Activated CD8-positive, alpha-beta T cell treated with anti-CD3 and anti-CD28 coated beads for 36 hours (primary cell): ENCODE data around the gene GSDME. TPM values are rescaled to one million over a fixed set of nuclear protein-coding genes. Genes with fewer than 3 reads are reported as not detected.
A peak's percentile ranks its signal among the peaks of the same experiment; 100 is the strongest.
"Not testable (repeated sequence)": the region's sequence is repeated elsewhere in the genome, so short reads cannot be mapped to it uniquely, and the experiment has no call there.

Experiments
- ATAC-seq: fragments of 200-7000 bp; cut with Tn5 transposase; one replicate; pipeline ENCODE4 v1.10.0; 2021; ENCODE audit warnings: mild to moderate bottlenecking, moderate library complexity
- CTCF ChIA-PET: fragments of 350-600 bp; sonication (Branson Sonifier 250); formaldehyde crosslinking; loops from one replicate; lab custom pipeline; 2021; ENCODE audit warnings: antibody characterized with exemption; lab: Charles Lee
- POLR2A ChIA-PET: fragments of 350-600 bp; sonication (Branson Sonifier 250); formaldehyde crosslinking; loops from one replicate; lab custom pipeline; 2021; ENCODE audit warnings: antibody characterized with exemption; lab: Charles Lee
- DNase-seq: peaks from one replicate; pipeline ENCODE4 v3.0.0-alpha.2; 2020
- H3K27ac Mint-ChIP-seq: one replicate; pipeline ENCODE4 v1.8.0; 2021; ENCODE audit warnings: mild to moderate bottlenecking, mixed read lengths
- H3K27me3 Mint-ChIP-seq: one replicate; pipeline ENCODE4 v1.8.0; 2021; ENCODE audit warnings: mixed read lengths
- H3K36me3 Mint-ChIP-seq: one replicate; pipeline ENCODE4 v1.8.0; 2021; ENCODE audit warnings: low read depth, mixed read lengths
- H3K4me1 Mint-ChIP-seq: one replicate; pipeline ENCODE4 v1.8.0; 2021; ENCODE audit warnings: low read depth, mixed read lengths
- H3K4me3 Mint-ChIP-seq: one replicate; pipeline ENCODE4 v1.8.0; 2021; ENCODE audit warnings: mild to moderate bottlenecking, moderate library complexity, mixed read lengths
- H3K9me3 Mint-ChIP-seq: one replicate; pipeline ENCODE4 v1.8.0; 2021; ENCODE audit warnings: mixed read lengths
- CTCF ChIP-seq: fragments of 200-600 bp; IDR thresholded peaks from one replicate; pipeline ENCODE4 v1.8.0; 2022; ENCODE audit warnings: antibody characterized with exemption, mild to moderate bottlenecking
- intact Hi-C: fragments of 100-400 bp; cut with micrococcal nuclease; formaldehyde crosslinking; loops from one replicate; pipeline ENCODE4 v1.10.0; 2022
- total RNA-seq, 2 experiments: library from RNA; stranded (reverse); gene quantifications; one replicate each; pipeline ENCODE4 v1.2.3, GENCODE V29; 2021

Gene GSDME
- total RNA-seq, 2 experiments from 2014 or later: 5.2 to 6.1 TPM

DNA sequence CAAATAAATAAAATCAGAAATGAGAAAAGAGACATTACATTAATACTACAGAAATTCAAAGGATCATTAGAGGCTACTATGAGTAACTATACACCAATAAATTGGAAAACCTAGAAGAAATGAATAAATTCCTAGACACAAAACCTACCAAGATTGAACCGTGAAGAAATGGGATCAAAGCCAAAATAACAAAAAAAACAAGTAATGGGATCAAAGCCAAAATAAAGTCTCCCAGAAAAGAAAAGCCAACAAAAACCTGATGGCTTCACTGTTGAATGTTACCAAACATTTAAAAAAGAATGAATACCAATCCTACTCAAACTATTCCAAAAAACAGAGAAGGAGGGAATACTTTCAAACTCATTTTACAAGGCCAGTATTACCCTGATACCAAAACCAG, 20.0 kb downstream of the GSDME start:
- H3K4me1 Mint-ChIP-seq: no peaks in the 10 kb centered on the region
- TF ChIP-seq CTCF: no peak
- DNase-seq (no peak), ATAC-seq (no peak)
- H3K36me3 Mint-ChIP-seq: peaks cover 2% of the 10 kb centered on the region
- peaks cover 9% of the 10 kb centered on the region for H3K9me3 Mint-ChIP-seq
- H3K4me3 Mint-ChIP-seq: no peak overlapping the region
- ChIA-PET CTCF (no interaction called here), POLR2A (no interaction called here)
- H3K27me3 Mint-ChIP-seq: peaks cover 22% of the 10 kb centered on the region
- intact Hi-C loops: no loop called here
- H3K27ac Mint-ChIP-seq: no peak overlapping the region

DNA sequence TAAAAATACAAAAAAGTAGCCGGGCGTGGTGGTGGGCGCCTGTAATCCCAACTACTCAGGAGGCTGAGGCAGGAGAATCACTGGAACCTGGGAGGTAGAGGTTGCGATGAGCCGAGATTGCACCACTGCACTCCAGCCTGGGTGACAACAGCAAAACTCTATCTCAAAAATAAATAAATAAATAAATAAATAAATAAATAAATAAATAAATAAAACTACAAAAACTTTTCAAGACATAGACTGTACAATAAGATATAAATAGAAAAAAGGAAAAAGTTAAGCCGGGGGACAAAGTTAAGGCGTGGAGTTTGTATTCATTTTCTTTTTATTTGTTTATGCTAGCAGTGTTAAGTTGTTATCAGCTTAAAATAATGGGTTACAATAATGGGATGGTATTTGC, 21.7 kb downstream of the GSDME start:
- CTCF ChIA-PET, ATAC-seq, H3K4me1 Mint-ChIP-seq, H3K4me3 Mint-ChIP-seq, POLR2A ChIA-PET, H3K36me3 Mint-ChIP-seq, DNase-seq, intact Hi-C loops, H3K9me3 Mint-ChIP-seq, H3K27ac Mint-ChIP-seq: not testable (repeated sequence)
- H3K27me3 Mint-ChIP-seq: peaks cover 29% of the 10 kb centered on the region

GRCh38 chr7:24734306-24734705, 23.0 kb downstream of the GSDME start:
- ATAC-seq (no peak), DNase-seq (no peak)
- ChIA-PET CTCF (no interaction called here), POLR2A (no interaction called here)
- no peak overlapping the region for H3K27ac Mint-ChIP-seq
- peaks cover 2% of the 10 kb centered on the region for H3K36me3 Mint-ChIP-seq
- peaks cover 35% of the 10 kb centered on the region for H3K27me3 Mint-ChIP-seq
- H3K4me3 Mint-ChIP-seq: no peak overlapping the region
- H3K9me3 Mint-ChIP-seq: peaks cover 9% of the 10 kb centered on the region
- TF ChIP-seq CTCF: no peak
- intact Hi-C loops: no loop called here
- peaks cover 7% of the 10 kb centered on the region for H3K4me1 Mint-ChIP-seq

- Mint-ChIP-seq H3K4me3 (no peak overlapping the region), H3K9me3 (peaks cover 4% of the 10 kb centered on the region), H3K27ac (no peak overlapping the region), H3K27me3 (peaks cover 31% of the 10 kb centered on the region), H3K36me3 (peaks cover 2% of the 10 kb centered on the region), H3K4me1 (peaks cover 15% of the 10 kb centered on the region)
- intact Hi-C loops: no loop called here
- ChIA-PET CTCF (no interaction called here), POLR2A (no interaction called here)
- no peak for DNase-seq
- ATAC-seq: no peak
- TF ChIP-seq CTCF: no peak
Measured at GRCh38 chr7:24733414-24734060, 23.7 kb downstream of the GSDME start.

DNA sequence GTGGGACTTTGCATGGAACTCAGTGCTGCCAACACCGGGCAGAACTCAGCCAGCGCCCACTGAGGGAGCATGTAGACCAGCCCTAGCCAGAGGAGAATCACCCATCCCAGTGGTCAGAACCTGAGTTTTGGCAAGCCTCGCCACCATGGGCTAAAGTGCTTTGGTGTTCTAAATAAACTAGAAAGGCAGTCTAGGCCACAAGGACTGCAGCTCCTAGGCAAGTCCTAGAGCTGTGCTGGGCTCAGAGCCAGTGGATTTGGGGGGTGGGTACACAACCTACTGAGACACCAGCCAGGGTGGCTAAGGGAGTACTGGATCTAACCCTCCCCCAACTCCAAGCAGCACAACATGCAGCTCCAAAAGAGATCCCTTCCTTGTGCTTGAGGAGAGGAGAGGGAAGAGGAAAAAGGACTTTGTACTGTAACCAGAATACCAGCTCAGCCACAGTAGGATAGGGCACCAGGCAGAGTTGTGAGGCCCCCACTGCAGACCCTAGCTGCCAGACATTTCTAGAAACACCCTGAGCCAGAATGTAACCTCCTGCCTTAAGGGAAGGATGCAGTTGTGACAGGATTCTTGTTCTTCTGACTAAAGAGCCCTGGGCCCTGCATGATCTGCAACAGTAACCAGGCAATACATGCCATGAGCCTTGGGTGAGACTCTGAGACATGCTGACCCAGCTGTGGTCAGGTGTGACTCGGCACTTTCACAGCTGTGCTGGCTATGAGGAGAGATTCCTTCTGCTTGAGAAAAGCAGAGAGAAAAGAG, 24.4 kb downstream of the GSDME start:
- no peaks in the 10 kb centered on the region for H3K9me3 Mint-ChIP-seq
- TF ChIP-seq CTCF: no peak
- DNase-seq: peak; percentile 16
- no peak overlapping the region for H3K4me3 Mint-ChIP-seq
- peaks cover 22% of the 10 kb centered on the region for H3K4me1 Mint-ChIP-seq
- no peak overlapping the region for H3K27ac Mint-ChIP-seq
- ATAC-seq: no peak
- H3K36me3 Mint-ChIP-seq: no peaks in the 10 kb centered on the region
- peaks cover 32% of the 10 kb centered on the region for H3K27me3 Mint-ChIP-seq
- POLR2A ChIA-PET: no interaction called here
- CTCF ChIA-PET: no interaction called here
- intact Hi-C loops: no loop called here
